Smooth muscle cell (in vitro differentiated cells): ENCODE measurements around the gene TAF1D. TPM values are rescaled to one million over a fixed set of nuclear protein-coding genes. Genes with fewer than 3 reads are reported as not detected.

Experiments
- DNase-seq: peaks from one replicate; lab custom pipeline; 2025; ENCODE audit not compliant: unreplicated experiment; lab: John Stamatoyannopoulos, UW
- H2AFZ ChIP-seq: fragments of 200-600 bp; sonication (generic); 2 replicates; pipeline ENCODE4 v1.6.0; 2016; ENCODE audit warnings: antibody characterized with exemption, low read depth, mild to moderate bottlenecking
- H3F3A ChIP-seq: fragments of 200-600 bp; sonication (generic); 2 replicates; pipeline ENCODE4 v1.6.0; 2017; ENCODE audit warnings: antibody characterized with exemption, low read depth
- H3K27ac ChIP-seq: fragments of 200-600 bp; sonication (generic); 2 replicates; pipeline ENCODE4 v1.5.1; 2016; ENCODE audit warnings: low read depth, mild to moderate bottlenecking
- H3K27me3 ChIP-seq: fragments of 200-600 bp; sonication (generic); 2 replicates; pipeline ENCODE4 v1.6.1; 2016; ENCODE audit warnings: low read depth, mild to moderate bottlenecking
- H3K36me3 ChIP-seq: fragments of 200-600 bp; sonication (generic); 2 replicates; pipeline ENCODE4 v1.5.1; 2016; ENCODE audit warnings: low read depth
- H3K4me1 ChIP-seq: fragments of 200-600 bp; sonication (generic); 2 replicates; pipeline ENCODE4 v1.5.1; 2016; ENCODE audit warnings: low read depth
- H3K4me2 ChIP-seq: fragments of 200-600 bp; sonication (generic); 2 replicates; pipeline ENCODE4 v1.6.0; 2016; ENCODE audit warnings: mild to moderate bottlenecking
- H3K4me3 ChIP-seq: fragments of 200-600 bp; sonication (generic); 2 replicates; pipeline ENCODE4 v1.5.1; 2016; ENCODE audit warnings: mild to moderate bottlenecking
- H3K79me2 ChIP-seq: fragments of 200-600 bp; sonication (generic); 2 replicates; pipeline ENCODE4 v1.6.0; 2016; ENCODE audit warnings: low read depth, mild to moderate bottlenecking
- H3K9ac ChIP-seq: fragments of 200-600 bp; sonication (generic); 2 replicates; pipeline ENCODE4 v1.6.0; 2016; ENCODE audit warnings: low read depth
- H3K9me3 ChIP-seq: fragments of 200-600 bp; sonication (generic); replicated peaks from 2 replicates; pipeline ENCODE4 v1.5.1; 2016; ENCODE audit warnings: low read depth
- H4K20me1 ChIP-seq: fragments of 200-600 bp; sonication (generic); 2 replicates; pipeline ENCODE4 v1.6.0; 2016; ENCODE audit warnings: low read depth
- WGBS: methylation state at CpG from one replicate; pipeline ENCODE4 v1.1.7; 2016; ENCODE audit warnings: low lambda C conversion rate; 5-methylcytosine and 5-hydroxymethylcytosine counted together
- polyA plus RNA-seq: library from polyadenylated mRNA; unstranded; fragments of >200 nt; fragmentation: Nextera tagmentation; extraction: Ambion mirVana; gene quantifications from 2 replicates; pipeline ENCODE4 v1.2.1, GENCODE V29; 2016
- total RNA-seq: library from RNA; depleted of rRNA; stranded (reverse); fragments of >200 nt; gene quantifications from 2 replicates; pipeline ENCODE4 v1.2.3, GENCODE V29; 2014
- TF ChIP-seq, protein P1 (sequence below): fragments of 200-600 bp; sonication (generic); IDR thresholded peaks from 2 replicates; pipeline ENCODE4 v1.5.1; 2017; ENCODE audit warnings: borderline replicate concordance, mild to moderate bottlenecking, antibody characterized with exemption; ENCODE audit not compliant: insufficient read depth, poor library complexity, severe bottlenecking

TAF1D gene, protein sequence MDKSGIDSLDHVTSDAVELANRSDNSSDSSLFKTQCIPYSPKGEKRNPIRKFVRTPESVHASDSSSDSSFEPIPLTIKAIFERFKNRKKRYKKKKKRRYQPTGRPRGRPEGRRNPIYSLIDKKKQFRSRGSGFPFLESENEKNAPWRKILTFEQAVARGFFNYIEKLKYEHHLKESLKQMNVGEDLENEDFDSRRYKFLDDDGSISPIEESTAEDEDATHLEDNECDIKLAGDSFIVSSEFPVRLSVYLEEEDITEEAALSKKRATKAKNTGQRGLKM
- total RNA-seq (216 and 232 TPM in 2 replicates), polyA plus RNA-seq (36.9 and 57.6 TPM in 2 replicates)

DNA sequence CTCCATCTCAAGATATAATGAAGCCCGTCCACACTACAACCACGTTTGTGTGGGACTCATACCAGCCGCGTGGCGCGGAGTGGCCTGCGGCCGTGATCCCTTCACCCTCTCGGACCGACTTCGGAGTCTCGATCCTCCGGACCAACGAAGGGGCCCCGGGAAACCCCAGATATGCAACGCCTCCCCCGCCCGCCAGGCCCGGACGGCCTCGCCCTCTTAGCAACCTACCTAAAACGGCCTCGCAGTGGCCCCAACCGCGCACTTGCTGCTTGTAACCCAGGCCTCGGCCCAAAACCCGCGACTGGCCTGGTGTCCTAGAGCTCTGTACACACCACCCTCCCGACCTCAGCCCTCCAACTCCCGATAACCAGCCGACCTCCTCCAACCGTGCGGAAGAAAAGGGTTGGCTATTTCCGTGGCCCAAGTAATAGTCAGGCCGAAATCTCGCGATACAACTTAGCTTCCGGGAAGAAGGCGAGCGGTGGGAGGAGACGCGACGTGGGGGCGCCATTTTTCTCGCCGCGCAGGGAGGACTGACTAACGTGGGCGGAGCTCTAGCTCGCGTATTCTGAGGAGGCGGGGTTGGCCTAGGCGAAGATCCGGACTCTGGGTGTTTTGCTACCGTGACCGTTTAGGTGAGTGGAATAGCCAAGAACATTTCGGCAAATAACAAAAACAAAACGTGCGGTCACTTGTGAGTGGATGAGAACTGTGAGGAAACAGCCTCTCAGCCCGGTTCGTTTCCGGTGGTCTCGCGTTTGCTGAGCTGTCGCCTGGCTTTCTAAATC, at the start of gene TAF1D, which contains the start of gene C11orf54:
Gene TAF1D, minus strand, starts transcription at position 402 of the 788 bp plus-strand sequence. CDS start 2,191 bp downstream, outside the sequence.
Gene C11orf54, plus strand, starts transcription at position 579 of the 788 bp plus-strand sequence. CDS start 5,722 bp downstream, outside the sequence.
- under 1% methylated on average over 64 of the region's 65 CpGs for WGBS
- peak; percentile 83 for DNase-seq
- peak within 1 kb of the TSS; percentile 96 for H2AFZ ChIP-seq

DNA sequence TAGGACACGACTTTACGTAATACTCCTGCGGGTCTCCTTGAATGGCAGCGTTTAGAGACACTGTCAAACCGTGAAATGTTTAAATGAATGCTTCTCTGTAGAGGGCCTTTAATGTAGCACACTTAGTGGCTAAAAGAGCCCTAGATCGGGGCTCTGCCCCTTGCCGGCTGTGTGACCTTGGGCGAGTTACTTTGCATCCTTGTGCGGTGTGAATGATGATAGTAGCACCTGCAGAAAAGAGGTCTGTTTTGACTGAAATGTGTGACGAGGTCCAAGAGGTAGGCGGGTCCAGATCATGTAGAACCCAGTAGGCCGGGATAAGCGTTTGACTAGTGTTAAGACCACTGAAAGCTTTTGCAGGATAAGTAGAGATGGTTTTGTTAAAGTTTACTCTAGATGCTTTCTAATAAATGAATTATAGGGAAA, 43.7 kb upstream of the TAF1D start:
- peak overlapping the region; percentile 94 for H3K9ac ChIP-seq
- H3K9me3 ChIP-seq, result no peaks in the 10 kb centered on the region
- DNase-seq, result no peak
- TF ChIP-seq, protein P1, sequence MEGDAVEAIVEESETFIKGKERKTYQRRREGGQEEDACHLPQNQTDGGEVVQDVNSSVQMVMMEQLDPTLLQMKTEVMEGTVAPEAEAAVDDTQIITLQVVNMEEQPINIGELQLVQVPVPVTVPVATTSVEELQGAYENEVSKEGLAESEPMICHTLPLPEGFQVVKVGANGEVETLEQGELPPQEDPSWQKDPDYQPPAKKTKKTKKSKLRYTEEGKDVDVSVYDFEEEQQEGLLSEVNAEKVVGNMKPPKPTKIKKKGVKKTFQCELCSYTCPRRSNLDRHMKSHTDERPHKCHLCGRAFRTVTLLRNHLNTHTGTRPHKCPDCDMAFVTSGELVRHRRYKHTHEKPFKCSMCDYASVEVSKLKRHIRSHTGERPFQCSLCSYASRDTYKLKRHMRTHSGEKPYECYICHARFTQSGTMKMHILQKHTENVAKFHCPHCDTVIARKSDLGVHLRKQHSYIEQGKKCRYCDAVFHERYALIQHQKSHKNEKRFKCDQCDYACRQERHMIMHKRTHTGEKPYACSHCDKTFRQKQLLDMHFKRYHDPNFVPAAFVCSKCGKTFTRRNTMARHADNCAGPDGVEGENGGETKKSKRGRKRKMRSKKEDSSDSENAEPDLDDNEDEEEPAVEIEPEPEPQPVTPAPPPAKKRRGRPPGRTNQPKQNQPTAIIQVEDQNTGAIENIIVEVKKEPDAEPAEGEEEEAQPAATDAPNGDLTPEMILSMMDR, result no peak
- no peaks in the 10 kb centered on the region for H3K27me3 ChIP-seq
- H3F3A ChIP-seq, result no peaks in the 10 kb centered on the region
- peaks cover 53% of the 10 kb centered on the region for H4K20me1 ChIP-seq
- H2AFZ ChIP-seq, result peak overlapping the region; percentile 89
- H3K79me2 ChIP-seq, result peaks cover 55% of the 10 kb centered on the region
- peaks cover 10% of the 10 kb centered on the region for H3K36me3 ChIP-seq
- peaks cover 21% of the 10 kb centered on the region for H3K4me1 ChIP-seq
- peak overlapping the region; percentile 96 for H3K4me2 ChIP-seq
- H3K4me3 ChIP-seq, result peak overlapping the region; percentile 88
- 2% methylated on average over 13 of the region's 13 CpGs for WGBS
- peak overlapping the region; percentile 92 for H3K27ac ChIP-seq

More for the DNA sequence above, at the start of gene TAF1D, which contains the start of gene C11orf54:
- H3K27me3 ChIP-seq, result no peaks in the 10 kb centered on the region
- H3K79me2 ChIP-seq, result peaks cover 68% of the 10 kb centered on the region
- peaks cover 34% of the 10 kb centered on the region for H3F3A ChIP-seq
- H3K4me3 ChIP-seq, result peak within 1 kb of the TSS; percentile 83
- H3K9ac ChIP-seq, result peak within 1 kb of the TSS; percentile 94
- TF ChIP-seq, protein P1, result no peak
- H3K4me2 ChIP-seq, result peak within 1 kb of the TSS; percentile 87
- no peaks in the 10 kb centered on the region for H3K9me3 ChIP-seq
- H4K20me1 ChIP-seq, result peaks cover 46% of the 10 kb centered on the region
- H3K4me1 ChIP-seq, result peaks cover 44% of the 10 kb centered on the region
- H3K27ac ChIP-seq, result peak within 1 kb of the TSS; percentile 85
- H3K36me3 ChIP-seq, result peaks cover 17% of the 10 kb centered on the region

DNA sequence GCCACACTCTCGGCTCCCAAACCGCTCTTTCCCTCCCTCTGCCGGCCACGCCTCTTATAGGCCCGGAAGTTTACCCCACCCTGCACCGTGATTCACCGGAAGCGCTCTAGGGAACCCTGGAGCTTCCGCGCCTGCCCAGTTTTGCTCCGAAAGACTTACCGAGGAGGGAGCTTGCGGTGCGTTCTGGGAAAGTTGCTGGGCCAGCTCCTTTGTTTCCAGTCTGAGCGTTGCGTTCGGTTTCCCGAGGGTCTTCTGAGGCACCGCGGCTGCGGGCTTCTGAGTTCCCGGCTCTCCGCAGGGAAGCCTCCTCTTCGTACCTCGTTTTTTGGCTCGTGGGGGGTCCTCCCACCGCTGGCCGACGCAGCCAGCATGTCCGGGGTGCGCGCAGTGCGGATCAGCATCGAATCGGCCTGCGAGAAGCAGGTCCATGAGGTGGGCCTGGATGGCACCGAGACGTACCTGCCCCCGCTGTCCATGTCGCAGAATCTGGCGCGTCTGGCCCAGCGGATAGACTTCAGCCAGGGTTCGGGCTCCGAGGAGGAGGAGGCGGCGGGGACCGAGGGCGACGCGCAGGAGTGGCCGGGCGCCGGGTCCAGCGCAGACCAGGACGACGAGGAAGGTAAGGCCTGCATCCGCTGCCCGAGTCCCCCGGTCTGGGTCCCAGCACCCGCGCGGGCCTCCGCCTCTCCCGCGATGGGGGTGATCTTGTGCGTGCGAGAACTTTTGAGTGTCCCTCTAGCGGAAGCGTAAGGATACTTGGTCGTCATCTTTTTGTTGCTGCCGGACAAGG, 43.0 kb upstream of the TAF1D start, which contains the start of gene MED17:
Gene MED17, plus strand, starts transcription at position 138 of the 790 bp plus-strand sequence. Its CDS starts 232 bp downstream, at position 370.
- Histone ChIP-seq H3K4me1 (peaks cover 21% of the 10 kb centered on the region), H3K9me3 (no peaks in the 10 kb centered on the region)
- under 1% methylated on average over 72 of the region's 72 CpGs for WGBS

More for the DNA sequence above, 43.0 kb upstream of the TAF1D start, which contains the start of gene MED17:
- no peaks in the 10 kb centered on the region for H3F3A ChIP-seq
- H4K20me1 ChIP-seq, result peaks cover 46% of the 10 kb centered on the region
- H3K36me3 ChIP-seq, result peaks cover 6% of the 10 kb centered on the region
- H3K27me3 ChIP-seq, result no peaks in the 10 kb centered on the region
- DNase-seq, result peak; percentile 63
- H3K4me2 ChIP-seq, result peak within 1 kb of the TSS; percentile 96
- TF ChIP-seq, protein P1, result peak; percentile 22
- H3K27ac ChIP-seq, result peak within 1 kb of the TSS; percentile 92
- peak within 1 kb of the TSS; percentile 94 for H3K9ac ChIP-seq
- peaks cover 50% of the 10 kb centered on the region for H3K79me2 ChIP-seq
- peak within 1 kb of the TSS; percentile 88 for H3K4me3 ChIP-seq
- H2AFZ ChIP-seq, result peak within 1 kb of the TSS; percentile 89
